Fibroblast of skin of back (primary cell): ENCODE data around the gene C6orf120. TPM values are rescaled to one million over a fixed set of nuclear protein-coding genes. Genes with fewer than 3 reads are reported as not detected.

Source experiments
- DNase-seq: peaks from one replicate; pipeline ENCODE4 v3.0.0-alpha.2; 2013
- polyA plus RNA-seq, 2 experiments: library from polyadenylated mRNA; unstranded; fragments of 120-200 nt; gene quantifications; one replicate each; pipeline ENCODE4 v1.2.1, GENCODE V29; 2013; ENCODE audit not compliant: insufficient read length in 2 of 2

C6orf120 gene
- polyA plus RNA-seq (2013, experiment 1 of 2; ENCODE audit: insufficient read length): 18.8 TPM
- 22.7 TPM for polyA plus RNA-seq (2013, experiment 2 of 2; ENCODE audit: insufficient read length)

DNA sequence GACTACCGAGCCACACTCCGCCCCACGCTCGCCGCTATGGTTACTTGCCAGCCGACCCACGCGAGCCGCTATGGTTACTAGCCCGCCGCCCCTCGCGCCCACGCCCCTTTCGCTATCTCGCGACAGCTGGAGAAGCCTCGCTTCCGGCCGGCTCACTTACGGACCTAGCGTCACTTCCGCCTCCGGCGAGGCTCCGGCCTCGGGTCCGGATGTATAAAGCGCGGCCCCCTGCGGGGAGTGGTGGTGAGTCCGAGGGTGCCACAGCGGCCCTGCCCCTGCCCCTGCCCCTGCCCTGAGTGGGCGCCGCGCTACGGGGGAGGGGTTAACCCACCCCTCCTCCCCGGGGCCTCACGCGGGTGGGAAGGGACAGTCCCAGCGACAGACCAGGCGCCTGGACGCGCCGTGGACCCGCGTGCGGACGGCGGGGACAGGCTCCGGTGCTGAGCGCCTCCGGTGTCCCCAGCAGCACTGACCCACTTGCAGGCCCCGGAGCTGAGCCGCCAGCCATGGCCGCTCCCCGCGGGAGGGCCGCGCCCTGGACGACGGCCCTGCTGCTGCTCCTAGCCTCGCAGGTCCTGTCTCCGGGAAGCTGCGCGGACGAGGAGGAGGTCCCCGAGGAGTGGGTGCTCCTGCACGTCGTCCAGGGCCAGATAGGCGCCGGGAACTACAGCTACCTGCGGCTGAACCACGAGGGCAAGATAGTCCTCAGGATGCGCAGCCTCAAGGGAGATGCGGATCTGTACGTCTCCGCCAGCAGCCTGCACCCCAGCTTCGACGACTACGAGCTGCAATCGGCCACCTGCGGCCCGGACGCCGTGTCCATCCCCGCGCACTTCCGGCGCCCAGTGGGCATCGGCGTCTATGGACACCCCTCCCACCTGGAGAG lies at the start of gene C6orf120, which contains the start of gene WDR27:
Gene C6orf120, plus strand, starts transcription at position 173 of the 886 bp plus-strand sequence. Its CDS starts 334 bp downstream, at position 507.
Gene WDR27, minus strand, starts transcription at position 76 of the 886 bp plus-strand sequence. CDS start 13,024 bp downstream, outside the sequence.
- peak; percentile 96 for DNase-seq

DNA sequence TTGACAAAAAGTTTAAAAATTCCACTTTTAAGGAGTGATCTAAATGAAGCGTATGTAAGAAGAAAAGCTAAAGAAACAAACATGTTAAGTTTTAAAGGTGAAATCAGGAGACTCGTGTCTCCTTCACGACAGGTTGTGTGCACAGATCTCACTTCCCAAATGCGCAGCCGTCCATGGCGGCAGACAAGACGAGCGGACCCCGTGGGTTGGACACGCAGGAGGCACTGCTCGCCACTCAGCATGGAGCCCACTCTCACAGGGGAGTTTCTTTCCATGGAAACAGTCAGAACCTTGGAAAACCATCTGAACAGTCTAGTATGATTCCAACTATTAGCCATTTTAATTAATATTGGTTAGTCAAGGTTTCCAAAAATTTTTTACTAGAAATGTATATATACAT lies 49.0 kb upstream of the C6orf120 start:
- no peak for DNase-seq

DNA sequence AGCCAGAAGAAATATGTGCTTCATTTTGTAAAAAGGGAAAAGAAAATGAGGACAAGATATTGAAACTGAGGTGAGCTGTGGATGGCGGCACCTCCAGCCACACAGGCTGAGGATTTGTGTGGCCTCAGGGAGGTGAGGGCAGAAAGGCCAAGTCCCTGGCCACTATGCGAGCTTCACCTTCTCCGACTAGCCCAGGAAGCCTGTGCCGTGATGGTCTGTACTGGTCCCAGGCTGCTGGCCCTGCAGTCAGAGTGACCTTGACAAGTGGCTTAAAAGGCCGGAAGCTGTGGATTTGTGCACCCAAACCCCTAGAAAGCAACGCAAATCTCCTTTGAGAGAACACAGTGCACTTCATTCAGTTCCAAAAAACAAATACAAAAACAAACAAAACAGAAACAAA lies 48.2 kb upstream of the C6orf120 start:
- DNase-seq: no peak

DNA sequence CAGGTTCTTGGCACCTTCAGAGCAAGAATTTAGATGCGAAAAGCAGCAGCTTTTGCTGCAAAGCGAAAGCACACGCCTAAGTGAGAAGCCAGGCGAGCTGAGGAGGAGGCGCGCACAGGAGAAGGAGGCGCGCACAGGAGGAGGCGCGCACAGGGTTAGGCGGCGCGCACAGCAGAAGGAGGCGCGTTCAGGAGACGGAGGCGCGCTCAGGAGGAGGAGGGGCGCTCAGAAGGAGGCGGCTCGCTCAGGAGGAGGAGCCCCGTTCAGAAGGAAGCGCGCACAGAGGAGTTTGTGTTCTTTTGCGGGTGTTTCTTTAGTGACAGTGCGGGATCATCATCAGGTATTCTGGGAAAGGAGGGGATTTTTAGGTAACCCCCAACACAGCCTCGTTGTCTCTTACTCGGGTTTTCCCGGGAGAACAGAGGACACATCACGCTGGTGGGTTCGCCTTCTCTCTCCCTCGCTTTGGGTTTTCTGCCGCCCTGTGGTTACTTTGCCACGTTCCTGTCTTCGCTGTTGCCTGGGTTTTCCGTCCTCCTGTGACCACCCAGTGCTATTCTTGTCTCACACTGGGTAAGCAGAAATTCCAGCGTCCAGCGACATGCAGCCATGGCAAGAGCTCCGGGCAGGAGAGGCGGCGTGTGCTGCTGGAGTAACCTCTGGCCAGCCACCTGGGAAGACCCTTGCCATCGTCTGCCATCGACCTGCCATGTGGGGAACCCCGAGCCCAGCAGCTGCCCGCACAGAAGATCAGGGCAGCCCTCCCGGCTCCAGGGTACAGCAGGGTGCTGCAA lies 47.1 kb upstream of the C6orf120 start:
- peak; percentile 71 for DNase-seq

DNA sequence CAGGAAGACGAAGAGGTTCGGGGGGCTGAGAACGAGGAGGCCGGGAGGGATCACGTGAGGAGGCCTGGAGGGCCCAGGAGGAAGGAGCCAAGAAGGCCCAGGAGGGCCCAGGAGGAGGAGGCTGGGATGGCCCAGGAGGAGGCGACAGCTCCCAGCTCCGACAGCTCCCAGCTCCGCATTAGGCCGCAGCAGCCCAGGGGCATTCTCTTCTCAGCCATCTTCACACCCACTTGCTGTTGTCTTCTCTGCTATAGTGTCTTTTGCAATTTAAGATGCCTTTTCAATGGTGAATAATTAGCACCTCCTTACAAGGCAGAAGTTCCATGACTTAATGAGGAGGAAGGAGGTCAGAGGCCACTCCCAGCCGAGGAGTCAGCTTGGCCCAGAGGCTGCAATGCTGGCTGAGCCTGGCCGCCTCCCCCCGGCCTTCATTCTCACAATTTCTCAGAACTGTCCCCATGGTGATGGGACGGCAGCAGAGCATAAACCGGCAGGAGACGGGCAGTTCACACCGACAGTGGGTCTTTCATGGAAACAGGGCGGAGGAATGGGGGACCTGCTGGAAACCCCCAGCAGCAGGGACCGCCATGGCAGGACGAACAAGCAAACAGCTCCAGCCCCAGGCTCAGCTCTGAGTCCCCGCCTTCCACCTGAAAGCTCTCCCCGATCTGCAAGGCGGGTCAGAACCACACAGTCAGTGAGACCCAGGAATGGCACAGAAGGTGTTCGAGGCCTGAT lies 45.2 kb upstream of the C6orf120 start:
- DNase-seq: no peak

DNA sequence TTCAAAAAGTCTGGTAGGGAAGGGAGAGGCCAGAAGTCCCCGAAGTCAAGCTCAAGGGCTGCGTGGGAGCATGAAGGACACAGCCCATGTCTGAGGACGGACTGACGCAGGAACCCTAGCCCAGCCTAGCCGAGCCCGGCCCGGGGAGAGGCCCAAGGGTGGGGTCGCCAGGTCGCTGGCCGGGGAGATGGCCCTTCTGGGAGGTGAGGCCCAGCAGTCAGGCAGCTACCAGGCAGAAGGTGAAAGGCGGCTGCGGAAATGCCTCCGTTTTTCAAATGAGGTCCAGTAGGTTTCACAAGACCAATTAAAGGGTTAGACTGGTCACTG lies 44.7 kb upstream of the C6orf120 start:
- DNase-seq: no peak

DNA sequence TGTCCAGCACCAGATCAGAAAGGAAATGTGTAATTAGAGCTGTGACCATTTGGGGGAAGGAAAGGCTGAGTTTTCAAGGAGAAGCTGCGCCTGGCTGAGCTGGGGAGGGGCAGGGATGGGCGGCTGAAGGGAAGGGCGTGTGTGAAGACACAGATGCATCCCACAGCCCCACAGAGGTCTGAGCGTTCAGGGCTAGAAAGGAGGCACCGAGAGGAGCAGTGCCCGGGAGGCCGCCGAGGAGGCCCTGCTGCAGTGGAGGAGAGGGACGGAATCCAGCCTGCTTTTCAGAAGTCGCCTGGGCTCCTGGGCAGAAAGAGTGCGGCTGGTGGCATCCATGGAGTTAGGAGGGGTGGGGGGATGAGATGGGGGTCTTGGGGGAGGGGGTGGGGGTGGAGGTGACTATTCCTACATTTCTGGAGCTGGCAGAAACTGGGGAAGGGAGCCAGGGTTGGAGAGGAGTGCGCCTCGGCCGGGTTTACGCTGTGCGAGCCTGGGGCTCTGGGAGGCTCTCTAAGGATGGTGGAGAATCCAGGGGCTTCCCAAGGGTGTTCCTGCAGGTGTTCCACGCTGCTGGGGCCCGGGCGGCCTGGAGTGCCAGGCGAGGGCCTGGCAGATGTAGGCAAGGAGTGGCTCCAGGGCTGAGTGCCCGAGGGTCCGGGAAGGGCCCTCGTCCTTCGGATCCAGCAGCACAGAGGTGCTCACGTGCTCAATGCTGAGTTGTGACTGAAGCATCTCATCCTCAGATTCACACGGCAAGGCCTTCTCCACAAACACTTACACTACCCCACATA lies 41.9 kb upstream of the C6orf120 start:
- DNase-seq: no peak

DNA sequence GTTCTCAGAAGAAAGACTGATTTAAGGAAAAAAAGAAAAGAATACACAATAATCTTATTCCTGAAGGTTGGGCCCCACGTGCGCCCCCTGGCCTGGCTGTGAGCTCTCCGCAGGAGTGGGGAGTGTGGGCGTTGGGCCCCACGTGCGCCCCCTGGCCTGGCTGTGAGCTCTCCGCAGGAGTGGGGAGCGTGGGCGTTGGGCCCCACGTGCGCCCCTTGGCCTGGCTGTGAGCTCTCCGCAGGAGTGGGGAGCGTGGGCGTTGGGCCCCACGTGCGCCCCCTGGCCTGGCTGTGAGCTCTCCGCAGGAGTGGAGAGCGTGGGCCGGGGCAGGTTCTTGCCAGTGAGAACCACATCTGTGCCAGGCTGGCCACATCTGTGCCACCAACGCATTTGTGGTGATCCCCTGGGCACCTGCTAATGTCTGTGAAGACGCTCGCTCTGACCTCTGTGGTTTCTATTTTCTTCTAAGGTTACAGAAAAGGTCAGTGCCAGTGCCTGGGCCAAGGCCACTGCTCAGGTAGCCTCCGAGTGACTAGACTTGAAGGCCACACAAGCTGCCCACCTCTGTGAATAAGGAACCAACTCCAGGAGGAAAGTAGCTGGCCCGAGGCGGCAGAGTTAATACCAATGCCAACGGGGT lies 41.1 kb upstream of the C6orf120 start:
- DNase-seq: no peak

DNA sequence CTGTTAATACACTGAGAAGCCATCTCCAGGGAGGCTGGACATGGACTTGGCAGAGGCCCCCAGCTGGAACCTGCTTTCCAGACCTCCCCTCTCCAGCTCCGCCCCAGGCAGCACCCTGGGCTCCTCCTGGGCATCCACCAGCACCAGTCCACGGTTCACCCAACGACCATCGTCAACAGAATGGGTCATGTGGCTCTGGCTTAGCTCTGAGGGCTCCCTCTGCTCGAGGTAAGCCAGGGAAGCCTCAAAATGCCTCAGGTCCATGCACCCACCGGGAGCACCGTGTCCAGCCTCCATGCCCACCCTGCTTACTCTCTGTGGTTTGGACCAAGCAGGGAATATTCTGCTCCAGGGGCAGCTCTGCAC lies 40.6 kb upstream of the C6orf120 start:
- no peak for DNase-seq

DNA sequence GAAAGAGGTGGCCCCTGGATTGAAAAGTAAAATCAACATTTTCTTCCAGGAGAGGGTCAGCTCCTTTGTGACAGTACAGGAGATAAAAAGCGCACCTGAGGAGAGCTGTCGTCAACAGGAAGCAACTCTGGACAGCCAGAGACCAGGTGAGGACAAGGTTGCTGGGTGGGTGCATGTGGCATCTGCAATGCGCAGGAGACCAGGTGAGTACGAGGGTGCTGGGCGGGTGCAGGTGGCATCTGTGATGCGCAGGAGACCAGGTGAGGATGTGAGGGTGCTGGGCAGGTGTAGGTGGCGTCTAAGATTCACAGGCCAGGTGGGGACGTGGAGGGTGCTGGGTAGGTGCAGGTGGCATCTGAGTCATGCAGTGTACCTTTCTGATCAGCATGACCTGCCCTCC lies 38.5 kb upstream of the C6orf120 start:
- no peak for DNase-seq

DNA sequence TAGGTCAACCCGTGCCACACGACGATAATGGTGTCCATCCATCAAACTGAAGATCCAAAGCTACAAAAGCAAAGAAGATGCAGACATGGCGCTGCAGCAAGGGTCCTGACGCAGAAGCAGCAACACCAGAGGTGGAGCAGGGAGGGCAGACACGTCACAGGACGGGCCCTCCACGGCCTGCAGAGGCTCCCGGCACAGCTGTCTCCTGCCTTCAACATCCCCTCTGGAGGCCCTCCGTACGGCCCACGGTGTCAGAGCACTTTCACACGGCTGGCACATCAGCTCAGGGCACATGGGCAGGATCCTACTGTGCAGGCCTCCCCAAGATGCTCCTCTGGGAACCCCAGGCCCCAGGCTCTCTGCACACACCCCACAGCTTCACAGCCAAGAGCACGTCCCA lies 37.7 kb upstream of the C6orf120 start:
- no peak for DNase-seq

DNA sequence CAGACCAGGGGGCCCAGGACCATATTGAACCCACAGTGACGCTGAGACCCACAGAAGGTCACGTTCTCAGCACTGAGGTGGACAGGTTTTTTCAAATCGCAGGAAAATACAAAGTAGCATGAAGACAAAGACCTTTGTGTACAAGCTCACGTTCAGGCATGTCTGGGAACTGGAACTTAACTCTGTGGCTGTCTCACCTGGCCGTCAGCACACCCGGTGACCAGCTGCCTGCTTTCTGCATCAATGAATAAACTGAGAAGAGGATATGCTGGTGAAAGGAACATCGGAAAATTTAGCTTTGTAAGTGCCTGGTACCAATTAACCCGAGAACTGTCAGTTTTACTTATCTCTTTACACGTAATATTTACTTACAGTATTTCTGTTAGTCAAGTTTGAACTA lies 36.6 kb upstream of the C6orf120 start:
- no peak for DNase-seq

DNA sequence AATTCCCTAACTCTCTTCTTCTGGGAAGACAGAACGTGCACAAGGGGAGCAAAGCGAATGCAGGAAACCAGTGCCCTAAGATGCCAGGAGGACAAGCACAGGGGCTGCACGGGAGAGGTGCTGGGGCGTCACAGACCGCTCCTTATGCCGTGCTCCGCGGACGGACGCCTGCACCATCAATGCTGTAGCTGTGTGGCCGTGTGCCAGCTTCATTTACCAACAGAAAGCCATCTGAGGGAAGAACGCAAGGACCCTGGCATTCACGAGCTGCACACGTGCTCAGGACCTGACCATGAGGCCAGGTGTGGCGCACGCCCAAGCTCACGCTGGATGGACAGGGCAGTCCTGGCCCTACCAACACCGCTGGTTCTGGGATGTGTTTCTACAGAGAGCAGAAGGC lies 35.5 kb upstream of the C6orf120 start:
- no peak for DNase-seq

DNA sequence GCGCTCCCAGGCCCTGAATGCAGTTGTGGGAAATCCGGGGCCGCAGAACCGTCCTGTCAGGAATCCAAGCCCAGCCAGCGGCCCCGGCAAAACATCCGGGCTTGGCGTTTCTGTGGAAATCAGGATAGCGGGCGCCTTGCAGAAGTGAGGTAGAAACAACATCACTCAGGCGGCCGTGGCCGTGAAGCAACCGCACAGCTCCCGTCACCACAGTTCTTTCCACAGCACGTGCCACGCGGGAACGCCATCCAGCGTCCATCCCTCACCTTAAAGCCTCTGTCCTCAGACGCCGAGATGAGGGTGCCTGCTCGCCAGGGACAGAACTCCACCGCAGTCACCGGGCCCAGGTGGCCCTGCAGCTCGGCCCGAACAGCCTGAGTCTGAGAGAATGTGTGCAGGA lies 34.2 kb upstream of the C6orf120 start:
- DNase-seq: no peak

DNA sequence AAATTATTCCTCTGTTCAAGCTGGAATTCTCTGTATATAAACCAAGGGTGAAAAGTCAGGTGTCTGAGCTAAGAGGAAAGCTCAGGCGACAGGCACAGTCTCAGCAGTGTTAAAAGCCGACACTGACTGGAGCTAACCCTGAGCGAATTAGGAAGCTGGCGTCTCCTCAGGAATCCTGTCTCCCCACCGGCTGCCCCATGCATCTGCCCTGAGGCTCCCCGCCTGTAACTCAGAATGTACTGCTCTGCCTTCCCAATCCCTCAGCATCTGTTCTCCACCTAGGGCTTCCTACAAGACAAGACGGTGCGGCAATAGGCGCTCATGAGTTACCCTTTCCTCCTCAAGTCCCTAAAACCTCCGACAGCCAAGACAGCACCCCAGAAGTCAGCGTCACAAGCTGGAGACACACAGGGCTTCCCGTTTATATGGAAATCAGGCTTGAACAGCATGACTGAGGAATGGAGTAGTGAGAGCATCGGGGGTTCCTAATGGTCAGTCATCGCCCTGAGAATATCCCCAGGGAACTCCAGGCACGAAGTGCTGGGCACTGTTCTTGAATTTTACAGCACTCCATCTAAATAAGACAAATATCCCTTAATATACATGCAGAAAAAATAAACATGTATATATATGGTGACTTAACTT lies 33.6 kb upstream of the C6orf120 start:
- DNase-seq: no peak

DNA sequence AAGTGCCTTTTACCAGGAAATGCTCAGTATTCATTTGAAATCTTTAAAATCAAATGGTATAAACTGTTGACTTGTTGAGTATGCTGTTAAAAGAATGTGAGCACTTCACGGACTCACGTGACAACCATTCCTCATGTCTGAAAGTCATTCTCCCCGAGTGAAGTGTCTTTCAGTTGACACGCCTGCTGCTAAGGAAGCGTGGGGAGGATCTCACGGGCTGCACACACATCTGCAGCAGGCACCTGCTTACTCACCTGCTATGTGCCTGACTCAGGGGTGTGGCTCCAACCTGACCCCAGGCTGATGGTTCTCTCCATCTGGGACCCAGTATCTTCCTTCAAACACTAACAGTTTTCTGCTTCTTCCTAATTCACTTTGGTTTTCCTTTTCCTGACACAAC lies 32.8 kb upstream of the C6orf120 start:
- DNase-seq: no peak

DNA sequence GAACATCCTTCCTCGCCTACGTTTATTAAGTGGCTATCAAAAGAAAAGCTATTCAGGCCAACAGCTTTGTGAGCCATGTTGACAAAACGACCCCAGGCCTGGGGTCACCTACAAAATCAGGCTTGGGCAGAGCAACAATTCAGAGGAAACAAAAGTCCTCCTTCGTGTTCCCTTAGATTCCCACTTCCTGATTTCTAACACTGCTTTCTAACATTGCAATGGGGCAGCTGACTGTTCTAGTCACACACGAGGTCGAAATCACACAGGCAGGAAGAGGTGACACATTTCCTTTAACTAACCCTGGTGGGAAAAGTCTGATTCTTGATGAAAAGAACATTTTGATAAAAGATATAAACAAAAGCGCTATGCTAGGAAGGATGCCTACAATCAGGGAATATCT lies 32.0 kb upstream of the C6orf120 start:
- peak; percentile 12 for DNase-seq

DNA sequence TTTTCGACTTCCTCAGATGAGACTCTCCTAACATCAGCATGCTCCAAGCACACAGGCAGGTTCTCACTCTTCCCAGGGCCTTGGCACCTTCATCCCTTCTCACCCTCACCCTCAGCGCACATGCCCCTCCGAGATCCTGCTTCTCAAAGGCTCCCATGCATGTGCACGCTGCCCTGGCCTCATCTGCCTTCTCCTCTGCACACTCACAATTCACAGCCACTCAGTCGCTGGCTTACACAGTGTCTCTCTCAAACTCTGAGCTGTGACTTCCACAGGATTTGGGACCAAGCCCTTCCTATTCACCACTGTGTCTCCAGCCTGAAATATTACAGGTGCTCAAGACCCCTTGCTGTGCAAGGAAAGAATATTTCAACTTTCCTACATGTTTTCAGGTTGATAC lies 30.4 kb upstream of the C6orf120 start:
- DNase-seq: no peak

DNA sequence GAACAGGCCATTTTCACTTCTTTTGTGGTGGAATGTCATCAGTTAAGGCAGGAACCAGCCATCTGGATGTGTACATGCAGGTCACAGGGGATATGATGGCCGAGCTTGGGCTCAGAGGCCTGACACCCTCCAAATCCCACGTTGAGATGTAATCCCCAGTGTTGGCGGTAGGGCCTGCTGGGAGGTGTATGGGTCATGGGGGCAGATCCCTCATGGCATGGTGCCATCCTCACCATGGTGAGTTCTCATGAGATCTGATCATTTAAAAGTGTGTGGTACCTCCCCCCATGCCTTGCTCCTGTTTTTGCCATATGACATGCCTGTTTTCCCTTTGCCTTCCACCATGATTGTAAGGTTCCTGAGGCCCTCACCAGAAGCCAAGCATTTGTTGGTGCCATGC lies 26.9 kb upstream of the C6orf120 start:
- no peak for DNase-seq

DNA sequence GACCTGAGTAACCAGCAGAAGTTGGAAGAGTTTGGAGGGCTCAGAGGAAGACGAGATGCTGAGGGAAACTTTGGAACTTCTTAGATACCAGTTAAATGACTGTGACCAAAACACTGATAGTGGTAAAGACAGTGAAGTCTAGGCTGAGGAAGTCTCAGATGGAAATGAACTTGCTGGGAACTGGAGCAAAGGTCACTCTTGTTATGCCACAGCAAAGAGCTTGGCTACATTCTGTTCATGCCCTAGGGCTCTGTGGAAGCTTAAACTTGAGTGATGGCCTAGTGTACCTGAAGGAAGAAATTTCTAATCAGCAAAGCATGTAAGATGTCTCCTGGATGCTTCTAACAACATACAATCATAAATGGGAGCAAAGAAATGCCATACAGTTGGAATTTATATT lies 24.8 kb upstream of the C6orf120 start:
- peak; percentile 7 for DNase-seq

DNA sequence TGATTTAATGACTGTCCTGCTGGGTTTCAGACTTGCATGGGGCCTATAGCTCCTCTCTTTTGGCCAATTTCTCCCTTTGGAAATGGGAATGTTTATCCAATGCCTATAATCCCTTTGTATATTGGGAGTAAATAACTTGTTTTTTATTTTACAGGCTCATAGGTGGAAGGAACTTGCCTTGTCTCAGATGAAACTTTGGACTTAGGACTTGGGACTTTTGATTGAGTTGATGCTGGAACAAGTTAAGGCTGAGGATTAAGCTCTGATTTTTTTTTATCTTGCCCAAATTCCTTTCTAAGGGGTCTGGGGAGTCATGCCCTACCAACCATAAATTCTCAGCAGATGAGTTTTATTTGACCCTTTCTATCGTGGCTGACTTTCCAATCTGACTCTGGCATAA lies 23.6 kb upstream of the C6orf120 start:
- DNase-seq: no peak
